Heart left ventricle (tissue), 16 donors: ENCODE results near the gene CYTH1. TPM values are rescaled to one million over a fixed set of nuclear protein-coding genes. Genes with fewer than 3 reads are reported as not detected.

Experiments used
- ATAC-seq, 4 donors: fragments of 200-7000 bp; cut with Tn5 transposase; one replicate each; pipeline ENCODE4 v1.9.1; 2020 to 2022; ENCODE audit warnings: moderate library complexity in 4 of 4, mild to moderate bottlenecking in 3 of 4, moderate number of reproducible peaks in 1 of 4
- DNase-seq, 5 donors: peaks; one replicate each; pipeline ENCODE4 v3.0.0-alpha.2; 2020
- H3K27ac ChIP-seq, 12 donors: fragments of 200-600 bp; sonication (generic) in 4 of 12; one replicate each; pipeline versions ENCODE4 v1.5.0 to v1.8.0; 2016 to 2022; ENCODE audit warnings: mild to moderate bottlenecking in 2 of 12
- H3K27me3 ChIP-seq, 9 donors: fragments of 200-600 bp; sonication (generic) in 2 of 9; one replicate each; pipeline versions ENCODE4 v1.5.1 to v1.8.0; 2016 to 2022; ENCODE audit warnings: mild to moderate bottlenecking in 3 of 9
- H3K36me3 ChIP-seq, 9 donors: fragments of 200-600 bp; sonication (generic) in 2 of 9; one replicate each; pipeline versions ENCODE4 v1.5.0 to v1.8.0; 2018 to 2022; ENCODE audit warnings: mild to moderate bottlenecking in 2 of 9
- H3K4me1 ChIP-seq, 12 donors: fragments of 200-600 bp; sonication (generic) in 4 of 12; one replicate each; pipeline versions ENCODE4 v1.5.0 to v1.8.0; 2016 to 2022; ENCODE audit warnings: mild to moderate bottlenecking in 3 of 12
- H3K4me3 ChIP-seq, 12 donors: fragments of 200-600 bp; sonication (generic) in 4 of 12; one replicate each; pipeline versions ENCODE4 v1.5.0 to v1.8.0; 2017 to 2022; ENCODE audit warnings: mild to moderate bottlenecking in 9 of 12, moderate library complexity in 4 of 12
- H3K9me3 ChIP-seq, 12 donors: fragments of 200-600 bp; sonication (generic) in 4 of 12; one replicate each; pipeline versions ENCODE4 v1.5.0 to v1.8.0; 2016 to 2022; ENCODE audit warnings: mild to moderate bottlenecking in 1 of 12
- POLR2A ChIP-seq, 2 donors: fragments of 450-650 bp; IDR thresholded peaks; one replicate each; pipeline ENCODE4 v1.6.1; 2017; ENCODE audit warnings: antibody characterized with exemption in 2 of 2, mild to moderate bottlenecking in 2 of 2, moderate library complexity in 2 of 2
- WGBS, 4 donors: extraction: QIAGEN DNeasy Blood & Tissue Kit in 2 of 4; methylation state at CpG; one replicate each; pipeline versions ENCODE4 v1.1.5 to v1.1.7; 2013 to 2018; 5-methylcytosine and 5-hydroxymethylcytosine counted together
- intact Hi-C, 10 donors: fragments of 100-400 bp; cut with DNase I; formaldehyde crosslinking; loops; one replicate each; pipeline versions ENCODE4 v1.11.1 to v1.14.2; 2022
- polyA plus RNA-seq, 2 donors: library from polyadenylated mRNA; stranded (reverse); fragments of 200-250 nt; gene quantifications; one replicate each; pipeline ENCODE4 v1.2.3, GENCODE V29; 2013
- total RNA-seq, 9 donors: library from RNA; depleted of rRNA in 2 of 9; stranded (reverse); fragments of >200 nt in 2 of 9; fragmentation: NEBNext Ultra II Directional in 3 of 9; extraction: Animal tissue kit (Norgen Biotek cat#: 25700) in 3 of 9; gene quantifications; one replicate each; pipeline versions ENCODE4 v1.1.0 to v1.2.4, GENCODE V29; 2016 to 2023
- TF ChIP-seq, protein P1 (sequence below), 12 donors: fragments of 200-600 bp; sonication (generic) in 4 of 12; IDR thresholded peaks; one replicate each; pipeline versions ENCODE4 v1.5.0 to v1.8.0; 2018 to 2022; ENCODE audit warnings: antibody characterized with exemption in 12 of 12, mild to moderate bottlenecking in 5 of 12
- donor health status: ischemic (EF 13 %, LVEDD 7.1; RV severe dilation, severe dysfunction).
- donor health status: healthy with polysubstance abuse.
- donor health status: DM: no; HTN: yes; CAD: no.
- donor health status: DM: no; HTN: no; CAD: no.
- donor health status: ischemic (EF 25% LVEDD 6.9; RV normal size, moderate dysfunction).
- donor health status: ischemic (EF 25% LVEDD 5.7; RV mildly dilated, moderate dysfunction).
- donor health status: healthy.
- donor health status: DM: yes; HTN: yes; CAD: no.
- donor health status: ischemic (EF 35%, LVEDD 5.7; RV mildly dilated, moderate dysfunction).
- donor health status: nonischemic (EF 11% LVEDD 7.7; RV severe dilation, severe dysfunction).
- donor health status: DM: yes; HTN: yes; CAD: no.
- donor health status: PGD.
- donor health status: ischemic (EF 29% LVEDD 5.4; RV normal size, mild dysfunction).
- donor health status: nonischemic (EF 23%, LVEDD 6.1; RV moderate dilation, normal function).

The CYTH1 gene
- total and polyA plus RNA-seq, 11 donors: 20.0 to 59.1 (median 30.9) TPM

- peak in 4 of 5 donors; percentile 41 to 55 (median 44) for DNase-seq
- Histone ChIP-seq H3K4me3 (no peak overlapping the region), H3K27ac (peak overlapping the region in 3 of 12 donors; percentile 29 to 76 (median 47)), H3K9me3 (no peaks in the 10 kb centered on the region), H3K27me3 (no peaks in the 10 kb centered on the region), H3K4me1 (peaks cover 0 to 26% (median 0%) of the 10 kb centered on the region in 12 donors), H3K36me3 (peaks cover 2 to 100% (median 99%) of the 10 kb centered on the region in 9 donors)
- 89 to 94% (median 90%) methylated on average over 20 to 21 of the region's 21 CpGs for WGBS, 4 donors
- intact Hi-C loops: no loop called here
- TF ChIP-seq POLR2A (IDR thresholded peaks at IDR 0.05): no peak
- TF ChIP-seq, protein P1, sequence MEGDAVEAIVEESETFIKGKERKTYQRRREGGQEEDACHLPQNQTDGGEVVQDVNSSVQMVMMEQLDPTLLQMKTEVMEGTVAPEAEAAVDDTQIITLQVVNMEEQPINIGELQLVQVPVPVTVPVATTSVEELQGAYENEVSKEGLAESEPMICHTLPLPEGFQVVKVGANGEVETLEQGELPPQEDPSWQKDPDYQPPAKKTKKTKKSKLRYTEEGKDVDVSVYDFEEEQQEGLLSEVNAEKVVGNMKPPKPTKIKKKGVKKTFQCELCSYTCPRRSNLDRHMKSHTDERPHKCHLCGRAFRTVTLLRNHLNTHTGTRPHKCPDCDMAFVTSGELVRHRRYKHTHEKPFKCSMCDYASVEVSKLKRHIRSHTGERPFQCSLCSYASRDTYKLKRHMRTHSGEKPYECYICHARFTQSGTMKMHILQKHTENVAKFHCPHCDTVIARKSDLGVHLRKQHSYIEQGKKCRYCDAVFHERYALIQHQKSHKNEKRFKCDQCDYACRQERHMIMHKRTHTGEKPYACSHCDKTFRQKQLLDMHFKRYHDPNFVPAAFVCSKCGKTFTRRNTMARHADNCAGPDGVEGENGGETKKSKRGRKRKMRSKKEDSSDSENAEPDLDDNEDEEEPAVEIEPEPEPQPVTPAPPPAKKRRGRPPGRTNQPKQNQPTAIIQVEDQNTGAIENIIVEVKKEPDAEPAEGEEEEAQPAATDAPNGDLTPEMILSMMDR (IDR thresholded peaks at IDR 0.05): no peak
- peak in 3 of 4 donors; percentile 31 to 51 (median 37) for ATAC-seq
These were observed 44.9 kb upstream of the CYTH1 start for GRCh38 chr17:78826836-78827509.

DNA sequence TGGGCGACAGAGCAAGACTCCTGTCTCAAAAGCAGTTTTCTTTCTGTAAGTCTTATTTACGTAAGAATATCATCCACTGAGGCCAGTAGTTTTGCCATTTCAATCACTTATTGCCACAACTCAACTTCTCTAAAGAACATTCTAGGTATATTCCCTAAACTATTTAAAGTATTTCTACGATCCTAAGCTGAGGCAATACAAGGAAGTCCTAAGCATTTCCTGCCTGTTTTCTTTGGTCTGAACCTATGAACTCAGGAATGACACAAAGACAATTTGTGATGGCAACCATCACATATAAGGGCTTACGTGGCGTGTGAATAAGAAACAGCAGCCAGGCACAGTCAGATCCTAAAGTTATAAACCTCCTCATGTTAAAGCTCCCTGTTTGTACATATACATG, 44.3 kb upstream of the CYTH1 start:
- Histone ChIP-seq H3K9me3 (no peaks in the 10 kb centered on the region), H3K27ac (peak overlapping the region in 2 of 12 donors; percentile 47 to 76), H3K4me1 (peaks cover 0 to 26% (median 0%) of the 10 kb centered on the region in 12 donors), H3K4me3 (no peak overlapping the region), H3K36me3 (peaks cover 2 to 100% (median 99%) of the 10 kb centered on the region in 9 donors), H3K27me3 (no peaks in the 10 kb centered on the region)
- TF ChIP-seq POLR2A (IDR thresholded peaks at IDR 0.05): no peak
- TF ChIP-seq, protein P1 (IDR thresholded peaks at IDR 0.05): no peak
- intact Hi-C loops: no loop called here
- ATAC-seq (no peak), DNase-seq (no peak)
- WGBS, 4 donors: 80 to 84% (median 83%) methylated on average over 5 of the region's 5 CpGs

- DNase-seq (peak in 1 of 5 donors; percentile 18), ATAC-seq (no peak)
- H3K4me1 ChIP-seq: peaks cover 0 to 26% (median 0%) of the 10 kb centered on the region in 12 donors
- peak overlapping the region in 1 of 12 donors; percentile 76 for H3K27ac ChIP-seq
- intact Hi-C loops: no loop called here
- WGBS, 4 donors: 87 to 98% (median 94%) methylated on average over 4 to 6 of the region's 6 CpGs
- no peaks in the 10 kb centered on the region for H3K27me3 ChIP-seq
- no peaks in the 10 kb centered on the region for H3K9me3 ChIP-seq
- no peak overlapping the region for H3K4me3 ChIP-seq
- peaks cover 2 to 100% (median 99%) of the 10 kb centered on the region in 9 donors for H3K36me3 ChIP-seq
- TF ChIP-seq, protein P1 (IDR thresholded peaks at IDR 0.05): no peak
- TF ChIP-seq POLR2A (IDR thresholded peaks at IDR 0.05): no peak
These were observed 43.6 kb upstream of the CYTH1 start for GRCh38 chr17:78825696-78826095.

DNA sequence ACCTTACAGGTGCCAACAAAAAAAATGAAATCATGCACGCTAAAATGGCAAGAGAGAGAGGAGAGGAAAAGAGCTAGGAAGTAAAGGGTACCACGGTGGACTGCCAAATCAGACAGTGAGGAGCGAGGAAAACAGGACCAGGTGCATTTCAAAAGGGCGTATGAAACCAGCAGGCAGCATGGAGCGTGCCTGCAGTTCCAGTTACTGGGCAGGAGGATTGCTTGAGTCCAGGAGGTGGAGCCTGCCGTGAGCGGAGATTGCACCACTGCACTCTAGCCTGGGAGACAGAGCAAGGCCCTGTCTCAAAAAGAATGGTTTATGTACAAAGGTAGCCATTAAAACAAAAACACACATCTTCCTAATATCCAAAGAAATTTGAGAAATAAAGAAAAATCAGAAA, 42.2 kb upstream of the CYTH1 start:
- no peaks in the 10 kb centered on the region for H3K27me3 ChIP-seq
- H3K9me3 ChIP-seq: no peaks in the 10 kb centered on the region
- no peak for DNase-seq
- 89 to 92% (median 91%) methylated on average over 7 of the region's 7 CpGs for WGBS, 4 donors
- peaks cover 2 to 100% (median 99%) of the 10 kb centered on the region in 9 donors for H3K36me3 ChIP-seq
- intact Hi-C loops: no loop called here
- no peak overlapping the region for H3K4me3 ChIP-seq
- no peak for ATAC-seq
- H3K4me1 ChIP-seq: peaks cover 0 to 38% (median 2%) of the 10 kb centered on the region in 12 donors
- no peak overlapping the region for H3K27ac ChIP-seq
- TF ChIP-seq, protein P1 (IDR thresholded peaks at IDR 0.05): no peak
- no peak for TF ChIP-seq POLR2A (IDR thresholded peaks at IDR 0.05)
